GM11168 (cell line): ENCODE data around the gene AUH.

Experiments
- in situ Hi-C: fragments of 300-500 bp; cut with MboI; formaldehyde crosslinking; loops from one replicate; pipeline ENCODE4 v1.12.0; 2022; ENCODE audit warnings: low sequenced_read_pairs; ENCODE audit not compliant: unreplicated experiment

Gene AUH

GRCh38 chr9:91178281-91179236 is 183.2 kb downstream of the AUH start:
- in situ Hi-C loops = no loop called here

GRCh38 chr9:91177661-91178280 is 183.9 kb downstream of the AUH start:
- in situ Hi-C loops = no loop called here

- in situ Hi-C loops = no loop called here
Measured at GRCh38 chr9:91177081-91177480, 184.6 kb downstream of the AUH start.

- in situ Hi-C loops = no loop called here
Measured at GRCh38 chr9:91176426-91176825, 185.3 kb downstream of the AUH start.

GRCh38 chr9:91174772-91175171 is 186.9 kb downstream of the AUH start:
- in situ Hi-C loops = no loop called here

GRCh38 chr9:91172329-91172728 is 189.4 kb downstream of the AUH start:
- in situ Hi-C loops = no loop called here

- in situ Hi-C loops = no loop called here
Measured at GRCh38 chr9:91170951-91171350, 190.8 kb downstream of the AUH start.

GRCh38 chr9:91166796-91167366 is 194.8 kb downstream of the AUH start:
- in situ Hi-C loops = no loop called here

- in situ Hi-C loops = no loop called here
Measured at GRCh38 chr9:91164724-91165520, 196.8 kb downstream of the AUH start.
